Mesodermal cell (in vitro differentiated cells): Measurements from ENCODE around the gene KAT6B.

Source experiments
- H3K27ac ChIP-seq: 2 replicates; pipeline ENCODE4 v1.7.0; 2013; ENCODE audit warnings: mild to moderate bottlenecking, low read depth, low read length, moderate library complexity; ENCODE audit not compliant: severe bottlenecking
- H3K36me3 ChIP-seq: 2 replicates; pipeline ENCODE4 v1.7.1; 2013; ENCODE audit warnings: mild to moderate bottlenecking, low read length, moderate library complexity; ENCODE audit not compliant: control insufficient read depth, insufficient read depth
- H3K4me1 ChIP-seq: one replicate; pipeline ENCODE4 v1.7.1; 2013; ENCODE audit warnings: mild to moderate bottlenecking, low read length; ENCODE audit not compliant: insufficient read depth, control insufficient read depth, poor library complexity, severe bottlenecking
- H3K4me3 ChIP-seq: 2 replicates; pipeline ENCODE4 v1.7.0; 2013; ENCODE audit warnings: low read length, control low read depth, mild to moderate bottlenecking; ENCODE audit not compliant: insufficient read depth, poor library complexity, severe bottlenecking; ENCODE audit errors: extremely low read depth
- H3K9me3 ChIP-seq: 2 replicates; pipeline ENCODE4 v1.7.1; 2013; ENCODE audit warnings: mild to moderate bottlenecking, low read length, moderate library complexity; ENCODE audit not compliant: control insufficient read depth
- WGBS, 2 experiments: methylation state at CpG; one replicate each; pipeline ENCODE4 v1.1.5; 2013; ENCODE audit warnings: missing lambda C conversion rate in 2 of 2; ENCODE audit not compliant: insufficient coverage in 2 of 2; 5-methylcytosine and 5-hydroxymethylcytosine counted together

Gene KAT6B

GRCh38 chr10:74955796-74956195, 129.4 kb downstream of the KAT6B start:
- WGBS, 2 experiments = 79 to 85% methylated on average over 3 of the region's 5 CpGs
- Histone ChIP-seq H3K9me3 (no peaks in the 10 kb centered on the region), H3K4me3 (no peak overlapping the region), H3K27ac (no peak overlapping the region), H3K36me3 (no peaks in the 10 kb centered on the region), H3K4me1 (no peaks in the 10 kb centered on the region)

- no peak overlapping the region for H3K27ac ChIP-seq
- no peaks in the 10 kb centered on the region for H3K4me1 ChIP-seq
- no peaks in the 10 kb centered on the region for H3K36me3 ChIP-seq
- no peaks in the 10 kb centered on the region for H3K9me3 ChIP-seq
- H3K4me3 ChIP-seq = no peak overlapping the region
- 90% methylated on average over 1 of the region's 1 CpG; no CpG with 5 or more reads in 1 of the 2 experiments for WGBS, 2 experiments
These were observed 130.2 kb downstream of the KAT6B start for GRCh38 chr10:74956555-74957111.

GRCh38 chr10:74957285-74957961, 131.0 kb downstream of the KAT6B start:
- H3K9me3 ChIP-seq = no peaks in the 10 kb centered on the region
- no peak overlapping the region for H3K4me3 ChIP-seq
- no peak overlapping the region for H3K27ac ChIP-seq
- H3K4me1 ChIP-seq = no peaks in the 10 kb centered on the region
- 83 to 91% methylated on average over 6 of the region's 9 CpGs for WGBS, 2 experiments
- H3K36me3 ChIP-seq = no peaks in the 10 kb centered on the region

GRCh38 chr10:74958316-74958715, 131.9 kb downstream of the KAT6B start:
- no peaks in the 10 kb centered on the region for H3K4me1 ChIP-seq

GRCh38 chr10:74960670-74961069, 134.3 kb downstream of the KAT6B start:
- Histone ChIP-seq H3K36me3 (no peaks in the 10 kb centered on the region), H3K4me3 (no peak overlapping the region), H3K27ac (no peak overlapping the region), H3K9me3 (no peaks in the 10 kb centered on the region), H3K4me1 (no peaks in the 10 kb centered on the region)
- WGBS, 2 experiments = 94 to 100% methylated on average over 1 to 2 of the region's 2 CpGs

More at GRCh38 chr10:74958316-74958715, 131.9 kb downstream of the KAT6B start:
- Histone ChIP-seq H3K27ac (no peak overlapping the region), H3K4me3 (no peak overlapping the region), H3K9me3 (no peaks in the 10 kb centered on the region), H3K36me3 (no peaks in the 10 kb centered on the region)
- WGBS, 2 experiments = 92 to 100% methylated on average over 2 to 3 of the region's 3 CpGs

GRCh38 chr10:74962517-74962916, 136.1 kb downstream of the KAT6B start:
- no peak overlapping the region for H3K4me3 ChIP-seq
- 80% methylated on average over 1 of the region's 4 CpGs; no CpG with 5 or more reads in 1 of the 2 experiments for WGBS, 2 experiments
- no peaks in the 10 kb centered on the region for H3K36me3 ChIP-seq
- no peaks in the 10 kb centered on the region for H3K9me3 ChIP-seq
- H3K27ac ChIP-seq = no peak overlapping the region
- H3K4me1 ChIP-seq = no peaks in the 10 kb centered on the region

GRCh38 chr10:74963549-74963948, 137.1 kb downstream of the KAT6B start:
- Histone ChIP-seq H3K27ac (no peak overlapping the region), H3K4me1 (no peaks in the 10 kb centered on the region), H3K36me3 (no peaks in the 10 kb centered on the region), H3K9me3 (no peaks in the 10 kb centered on the region), H3K4me3 (no peak overlapping the region)
- WGBS, 2 experiments = 80% methylated on average over 1 of the region's 3 CpGs; no CpG with 5 or more reads in 1 of the 2 experiments

- H3K36me3 ChIP-seq = no peaks in the 10 kb centered on the region
- no peak overlapping the region for H3K4me3 ChIP-seq
- H3K27ac ChIP-seq = no peak overlapping the region
- WGBS, 2 experiments = 75 to 100% methylated on average over 1 to 3 of the region's 5 CpGs
- H3K4me1 ChIP-seq = no peaks in the 10 kb centered on the region
- H3K9me3 ChIP-seq = no peaks in the 10 kb centered on the region
These were observed 141.7 kb downstream of the KAT6B start for GRCh38 chr10:74967911-74968666.

GRCh38 chr10:74968667-74969061, 142.3 kb downstream of the KAT6B start:
- H3K36me3 ChIP-seq = no peaks in the 10 kb centered on the region
- H3K4me3 ChIP-seq = no peak overlapping the region
- no peak overlapping the region for H3K27ac ChIP-seq
- WGBS, 2 experiments = 80 to 90% methylated on average over 1 to 4 of the region's 4 CpGs
- no peaks in the 10 kb centered on the region for H3K4me1 ChIP-seq
- H3K9me3 ChIP-seq = no peaks in the 10 kb centered on the region

GRCh38 chr10:74969093-74969492, 142.7 kb downstream of the KAT6B start:
- 81 to 83% methylated on average over 2 of the region's 2 CpGs for WGBS, 2 experiments
- Histone ChIP-seq H3K36me3 (no peaks in the 10 kb centered on the region), H3K4me1 (no peaks in the 10 kb centered on the region), H3K9me3 (no peaks in the 10 kb centered on the region), H3K27ac (no peak overlapping the region), H3K4me3 (no peak overlapping the region)
